Measurements from ENCODE around the gene LRP1B.

Gene LRP1B

DNA sequence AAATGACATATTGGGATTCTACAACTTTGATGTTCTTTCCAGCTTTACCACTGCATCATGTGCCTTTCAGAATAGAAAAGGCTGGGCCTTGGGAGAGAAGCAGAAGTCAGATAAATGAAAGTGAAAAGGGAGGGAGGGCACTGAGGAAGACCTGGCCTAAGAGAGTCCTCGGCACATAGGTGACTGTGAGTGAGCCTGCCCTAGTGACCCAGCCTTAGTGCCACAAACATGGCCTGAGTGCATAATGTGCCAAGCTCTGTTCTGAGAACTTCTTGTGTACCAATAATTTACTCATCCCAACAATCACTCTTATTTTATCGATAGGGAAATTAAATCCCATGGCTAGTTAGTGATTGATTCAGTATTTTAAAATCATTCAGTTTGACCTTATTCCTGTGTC, 436.6 kb downstream of the LRP1B start:
- no peak for DNase-seq (ENCODE audit: low read depth, low spot score)

DNA sequence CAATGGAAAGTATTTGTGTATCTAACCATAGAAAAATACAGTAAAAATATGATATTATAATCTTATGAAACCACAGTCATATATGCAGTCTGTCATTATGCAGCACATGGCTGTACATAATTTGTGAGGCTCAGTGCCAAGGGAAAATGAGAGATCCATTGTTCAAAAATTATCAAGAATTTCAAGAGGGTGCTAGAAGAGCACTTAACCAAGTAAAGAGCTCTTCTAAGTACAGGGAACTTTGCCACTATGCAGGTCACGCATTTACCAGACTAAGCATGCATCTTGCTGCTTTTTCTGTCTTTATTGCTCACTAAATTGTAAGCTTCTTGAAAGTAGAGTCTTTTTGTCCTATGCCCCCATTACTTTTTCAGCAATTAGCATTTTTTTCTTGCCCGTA, 438.0 kb downstream of the LRP1B start:
- DNase-seq (ENCODE audit: low read depth, low spot score) = no peak

GRCh38 chr2:141676139-141676538, 454.7 kb downstream of the LRP1B start:
- no peak for DNase-seq (ENCODE audit: low read depth, low spot score)

DNA sequence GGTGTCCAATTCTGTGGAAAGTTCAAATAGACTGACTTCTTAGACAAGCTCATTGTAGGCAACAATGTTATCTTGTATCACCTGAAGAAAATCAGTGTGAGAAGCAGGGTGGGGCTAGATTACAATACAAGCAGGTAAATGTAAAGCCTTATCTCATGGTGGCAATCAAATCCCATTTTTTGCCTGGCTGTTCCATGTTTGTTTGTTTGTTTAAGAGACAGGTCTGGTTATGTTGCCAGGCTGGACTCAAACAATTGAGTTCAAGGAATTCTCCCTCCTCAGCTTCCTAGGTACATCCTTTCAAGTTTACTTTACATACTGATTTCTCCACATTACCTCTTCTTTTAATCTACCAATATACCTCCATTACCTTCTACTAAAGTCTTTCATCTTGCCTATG, 464.6 kb downstream of the LRP1B start:
- DNase-seq (ENCODE audit: low read depth, low spot score) = no peak

DNA sequence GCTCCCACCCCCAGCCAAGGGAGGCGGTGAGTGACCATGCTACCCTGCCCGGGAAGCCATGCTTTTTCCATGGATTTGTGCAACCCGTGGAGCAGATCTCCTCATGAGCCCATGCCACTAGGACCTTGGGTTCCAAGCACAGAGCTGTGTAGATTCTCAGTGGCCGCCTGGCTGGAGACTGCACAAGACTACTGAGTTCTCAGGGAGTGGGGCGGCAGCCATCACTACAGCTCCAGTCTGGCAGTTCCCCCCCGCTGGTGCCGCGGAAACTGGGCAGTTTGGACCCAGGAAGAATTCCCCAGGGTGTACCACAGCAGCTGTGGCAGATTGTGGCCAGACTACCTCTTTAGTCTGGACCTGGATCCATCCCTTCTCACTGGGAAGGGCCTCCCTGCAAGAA, 470.6 kb downstream of the LRP1B start:
- DNase-seq (ENCODE audit: low read depth, low spot score) = no peak

GRCh38 chr2:141654311-141654710, 476.5 kb downstream of the LRP1B start:
- no peak for DNase-seq (ENCODE audit: low read depth, low spot score)

DNA sequence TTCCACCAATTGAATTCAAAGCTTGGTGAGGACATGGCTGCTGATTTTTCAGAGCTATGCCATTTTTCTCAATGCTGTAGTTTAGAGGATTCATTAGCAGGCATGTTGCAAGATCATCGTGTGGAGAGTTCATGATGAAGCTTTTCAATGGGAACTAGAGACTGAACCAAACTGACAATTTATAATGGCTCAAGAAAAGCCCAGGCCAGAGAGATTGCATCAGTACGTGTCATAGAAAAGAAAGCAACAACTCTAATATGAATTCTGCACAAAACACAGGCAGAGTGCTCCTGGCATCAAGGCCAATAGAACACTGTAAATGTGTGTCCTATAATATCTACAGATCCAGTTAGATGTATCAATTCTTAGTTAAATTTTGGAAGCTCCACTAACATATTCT, 477.6 kb downstream of the LRP1B start:
- no peak for DNase-seq (ENCODE audit: low read depth, low spot score)

DNA sequence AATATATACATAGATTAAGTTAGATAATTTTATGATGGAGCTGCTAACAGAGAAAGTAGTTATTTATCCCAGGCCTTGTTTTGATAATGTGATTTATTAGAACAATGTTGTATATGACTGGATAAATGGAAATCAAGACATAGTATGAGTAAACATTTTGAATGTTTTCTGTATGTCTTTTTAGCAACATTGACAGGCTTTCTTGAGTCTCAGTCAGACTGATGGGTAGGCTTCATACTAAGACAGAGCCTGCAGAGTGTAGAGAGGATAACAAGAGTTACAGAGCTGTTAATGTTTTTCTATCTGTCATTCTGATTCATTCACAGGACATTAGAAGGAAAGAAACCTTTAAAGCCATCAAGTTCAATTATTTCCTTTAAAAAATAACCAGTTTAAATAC, 478.5 kb downstream of the LRP1B start:
- no peak for DNase-seq (ENCODE audit: low read depth, low spot score)

GRCh38 chr2:141647353-141647752, 483.5 kb downstream of the LRP1B start:
- no peak for DNase-seq (ENCODE audit: low read depth, low spot score)

GRCh38 chr2:141641462-141641861, 489.4 kb downstream of the LRP1B start:
- DNase-seq (ENCODE audit: low read depth, low spot score) = no peak

GRCh38 chr2:141639809-141640208, 491.0 kb downstream of the LRP1B start:
- DNase-seq (ENCODE audit: low read depth, low spot score) = no peak

DNA sequence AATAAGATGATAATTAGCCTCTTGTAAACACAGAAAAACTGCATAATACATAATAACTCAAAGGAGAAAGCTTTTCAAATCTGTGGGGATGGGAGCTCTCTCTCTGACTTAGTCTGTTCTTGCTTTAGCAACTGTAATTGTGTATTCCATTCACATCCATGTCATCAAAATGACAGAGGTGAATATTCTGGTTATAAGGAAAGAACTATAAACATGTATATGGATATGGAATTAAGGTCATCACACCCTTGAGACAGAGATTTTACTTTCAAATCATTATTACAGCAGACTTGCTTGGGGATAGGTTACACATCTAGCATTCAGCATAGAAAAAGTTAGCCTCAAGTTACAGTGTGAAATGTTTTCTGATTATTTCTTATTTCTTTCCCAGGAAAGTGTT, 497.7 kb downstream of the LRP1B start:
- DNase-seq (ENCODE audit: low read depth, low spot score) = no peak

DNA sequence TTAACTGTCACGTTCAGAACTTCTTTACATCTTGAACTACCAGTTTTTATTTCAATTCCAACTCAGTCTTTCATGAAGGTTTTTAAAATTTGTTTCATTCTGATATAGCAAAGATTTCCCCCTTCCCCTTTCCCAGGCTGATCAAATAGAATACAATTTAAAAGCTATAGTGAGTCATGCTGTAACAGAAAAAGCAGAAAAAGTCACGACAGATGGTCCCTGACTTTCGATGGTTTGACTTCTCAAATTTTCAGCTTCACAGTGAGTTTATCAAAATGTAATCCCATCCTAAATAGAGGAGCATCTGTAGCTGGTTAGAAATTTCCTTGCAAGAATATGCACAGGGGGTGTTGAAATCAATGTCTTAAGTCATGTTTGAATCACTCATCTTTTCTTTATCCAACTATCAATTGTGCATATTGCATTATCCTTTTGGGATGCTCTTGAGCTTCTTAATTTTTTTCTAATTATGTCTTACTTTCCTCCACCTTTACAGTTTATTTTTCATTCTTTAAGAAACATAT, 500.3 kb downstream of the LRP1B start:
- no peak for DNase-seq (ENCODE audit: low read depth, low spot score)

- no peak for DNase-seq (ENCODE audit: low read depth, low spot score)
These were observed 510.4 kb downstream of the LRP1B start for GRCh38 chr2:141620372-141620771.

DNA sequence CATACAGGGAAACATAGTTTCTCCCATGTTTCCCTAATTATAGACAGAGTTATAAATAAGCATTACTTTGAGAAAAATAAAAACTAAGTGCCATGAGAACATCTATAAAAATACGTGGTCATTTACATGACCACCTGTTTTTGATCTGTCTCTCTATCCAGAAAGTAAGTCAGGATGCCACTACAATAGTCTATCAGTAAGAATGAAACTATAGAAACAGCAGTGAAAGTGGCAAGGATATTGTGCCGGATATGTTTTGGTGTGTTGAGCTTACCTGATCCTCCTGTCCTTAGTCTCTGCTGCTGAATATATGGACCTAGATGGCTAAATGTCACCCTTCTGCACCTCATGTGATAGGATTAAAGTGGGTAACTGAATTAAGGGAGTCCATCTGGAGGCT, 512.4 kb downstream of the LRP1B start:
- DNase-seq (ENCODE audit: low read depth, low spot score) = no peak

GRCh38 chr2:141611981-141612380, 518.8 kb downstream of the LRP1B start:
- no peak for DNase-seq (ENCODE audit: low read depth, low spot score)

DNA sequence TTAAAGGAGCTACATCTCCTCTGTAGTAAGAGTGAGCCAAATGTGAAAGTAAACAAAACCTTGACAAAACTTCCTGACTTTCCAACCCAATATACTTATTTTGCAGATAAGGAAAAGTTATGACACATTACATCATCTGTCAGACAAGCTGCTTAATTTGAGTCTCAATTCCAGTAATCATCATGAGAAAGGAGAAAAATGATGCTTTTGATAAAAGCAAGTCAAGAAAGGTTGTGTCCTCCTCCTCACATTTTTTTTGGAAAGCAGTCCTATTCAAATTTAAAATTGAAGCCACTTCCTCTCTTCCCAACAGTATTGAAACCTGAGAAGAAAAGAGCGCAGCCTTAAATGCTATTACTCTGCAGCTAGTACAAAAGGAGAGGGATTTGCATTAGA, 519.6 kb downstream of the LRP1B start:
- DNase-seq (ENCODE audit: low read depth, low spot score) = no peak

DNA sequence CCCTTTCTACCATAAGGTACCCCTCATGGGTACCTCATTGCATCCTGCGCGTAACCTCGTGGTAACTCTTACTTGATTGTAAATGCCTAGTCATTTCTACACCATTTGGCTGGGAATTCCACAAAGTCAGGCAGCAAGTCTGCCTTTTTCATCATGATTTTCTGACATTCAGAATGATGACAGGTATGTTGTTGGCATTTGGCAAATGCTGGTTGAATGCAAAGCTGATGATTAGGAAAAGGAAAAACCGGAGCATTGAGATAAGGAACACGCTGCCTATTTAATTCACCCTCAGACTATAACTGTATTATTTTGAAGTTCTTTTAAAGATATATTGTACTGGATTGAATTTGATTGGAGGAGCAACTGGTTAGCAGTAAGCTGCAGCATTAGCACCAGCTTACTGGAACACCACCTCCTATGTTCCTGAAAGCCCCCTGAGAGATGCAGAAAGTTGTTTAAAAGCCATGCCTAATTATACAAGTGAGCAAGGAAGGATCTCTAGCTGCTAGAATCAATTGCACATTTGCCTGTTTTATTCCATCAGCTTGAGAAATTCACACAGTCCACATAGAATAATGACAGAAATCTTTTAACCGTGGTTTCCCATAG, 520.1 kb downstream of the LRP1B start:
- no peak for DNase-seq (ENCODE audit: low read depth, low spot score)

DNA sequence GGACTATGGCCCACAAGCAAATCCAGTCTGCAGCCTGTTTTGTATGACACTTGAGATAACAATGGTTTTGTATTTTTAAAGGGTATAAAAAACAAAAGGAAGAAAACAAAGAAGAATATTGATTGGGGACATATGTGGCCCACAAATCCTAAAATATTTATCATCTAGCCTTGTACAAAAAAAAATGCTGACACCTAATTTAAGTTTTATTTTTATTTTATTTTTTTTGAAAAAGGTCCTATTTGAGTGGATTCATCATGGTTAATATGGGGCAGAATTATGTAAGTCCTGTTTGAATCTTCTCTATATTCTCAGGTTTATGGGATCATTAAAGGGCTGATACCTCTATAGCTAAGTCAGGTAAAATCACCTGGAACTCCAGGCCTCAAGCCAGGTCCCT, 525.7 kb downstream of the LRP1B start:
- DNase-seq (ENCODE audit: low read depth, low spot score) = no peak

- no peak for DNase-seq (ENCODE audit: low read depth, low spot score)
These were observed 529.2 kb downstream of the LRP1B start for GRCh38 chr2:141601511-141602152.

DNA sequence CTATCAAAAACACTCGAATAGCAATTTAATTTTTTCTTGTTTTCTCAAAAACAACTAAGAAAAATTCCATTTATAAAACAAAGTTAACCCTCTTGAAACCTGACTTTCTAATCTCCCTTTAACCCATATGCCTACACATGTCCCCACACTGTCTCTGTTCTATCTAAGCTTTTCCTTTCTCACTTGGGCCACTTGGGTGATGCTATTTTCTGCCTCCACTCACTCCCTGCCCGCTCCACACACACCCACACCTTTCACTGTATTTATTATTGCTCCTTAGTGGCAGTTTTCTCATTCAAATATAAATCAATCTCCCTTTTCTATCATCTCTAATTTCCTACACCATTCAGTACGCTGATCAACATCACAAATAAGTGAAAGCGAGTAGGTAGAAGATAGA, 531.1 kb downstream of the LRP1B start:
- DNase-seq (ENCODE audit: low read depth, low spot score) = no peak

GRCh38 chr2:141598982-141599381, 531.8 kb downstream of the LRP1B start:
- DNase-seq (ENCODE audit: low read depth, low spot score) = no peak

- no peak for DNase-seq (ENCODE audit: low read depth, low spot score)
These were observed 535.4 kb downstream of the LRP1B start for GRCh38 chr2:141595316-141595920.

All from smooth muscle cell of the brain vasculature (primary cell).